ENCODE measurements around the gene B4GALT1.
"Not testable (repeated sequence)": the region's sequence is repeated elsewhere in the genome, so short reads cannot be mapped to it uniquely, and the experiment has no call there.

B4GALT1 gene

GRCh38 chr9:33161589-33162132 is 5.5 kb downstream of the B4GALT1 start:
- no peak for DNase-seq

- DNase-seq: no peak
Measured at GRCh38 chr9:33161011-33161588, 6.0 kb downstream of the B4GALT1 start.

GRCh38 chr9:33160446-33160845 is 6.7 kb downstream of the B4GALT1 start:
- DNase-seq: not testable (repeated sequence)

GRCh38 chr9:33159777-33160127 is 7.4 kb downstream of the B4GALT1 start:
- DNase-seq: no peak

- no peak for DNase-seq
Measured at GRCh38 chr9:33158843-33159776, 8.0 kb downstream of the B4GALT1 start.

DNA sequence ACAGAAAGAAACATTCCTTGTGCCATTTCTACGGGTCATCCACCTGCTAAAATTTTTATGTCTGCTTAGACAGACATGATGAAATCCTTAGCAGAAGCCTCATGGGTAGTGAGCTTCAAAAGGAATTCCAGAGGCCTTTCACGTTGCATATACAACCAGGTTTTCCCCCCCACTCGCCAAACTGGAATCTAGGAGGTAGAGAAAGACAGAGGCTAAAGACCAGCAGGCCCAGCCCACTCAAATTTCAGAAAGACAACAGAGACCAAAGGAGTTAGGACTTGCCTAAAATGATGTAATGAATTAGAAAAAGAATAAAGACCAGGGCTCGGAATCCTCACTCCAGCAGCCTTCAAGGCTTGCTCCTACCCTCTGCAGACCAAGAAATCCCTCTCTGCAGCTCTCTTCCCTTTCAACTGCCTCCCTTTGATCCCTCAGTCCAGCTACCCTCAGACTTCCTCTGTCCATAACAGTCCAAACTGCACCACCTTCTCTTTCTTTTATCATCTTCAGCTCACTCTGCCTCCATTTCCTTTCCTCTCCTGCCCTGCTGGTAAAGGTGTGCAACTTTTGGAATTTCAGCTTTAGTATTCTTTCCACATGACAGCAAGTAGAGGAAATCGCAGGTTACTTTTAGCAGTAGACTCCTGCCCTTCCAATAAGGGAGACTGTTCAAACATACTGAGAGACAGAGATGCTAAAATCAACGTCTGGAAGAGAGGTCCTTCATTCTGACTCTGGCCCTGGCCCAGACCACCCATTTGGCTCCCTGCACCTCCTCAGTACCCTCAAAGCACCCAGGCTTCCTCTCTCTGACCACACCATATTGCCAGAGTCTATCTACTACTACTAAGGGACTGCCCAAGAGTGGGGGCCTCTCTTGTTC is 8.9 kb downstream of the B4GALT1 start:
- no peak for DNase-seq

DNA sequence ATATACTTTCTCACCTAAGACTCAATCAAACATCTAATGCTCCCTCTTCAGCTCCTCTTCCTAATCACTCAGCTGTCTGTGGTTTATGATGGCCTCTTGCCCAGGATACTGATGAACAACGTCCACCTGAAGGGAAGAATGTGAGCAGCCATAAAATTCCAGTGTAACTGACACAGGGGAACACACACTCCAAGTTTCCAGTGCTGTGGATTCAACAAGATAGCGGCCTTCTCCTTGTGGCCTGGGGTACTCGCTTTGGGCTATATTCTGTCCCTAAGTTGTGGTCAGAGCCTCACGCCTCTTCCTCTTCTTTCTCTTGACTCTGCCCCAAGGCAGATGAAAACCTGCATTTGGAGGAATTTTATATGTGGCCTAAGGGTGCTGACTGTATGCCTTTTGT is 11.7 kb downstream of the B4GALT1 start:
- DNase-seq: no peak

- no peak for DNase-seq
Measured at GRCh38 chr9:33154371-33154770, 12.8 kb downstream of the B4GALT1 start.

DNA sequence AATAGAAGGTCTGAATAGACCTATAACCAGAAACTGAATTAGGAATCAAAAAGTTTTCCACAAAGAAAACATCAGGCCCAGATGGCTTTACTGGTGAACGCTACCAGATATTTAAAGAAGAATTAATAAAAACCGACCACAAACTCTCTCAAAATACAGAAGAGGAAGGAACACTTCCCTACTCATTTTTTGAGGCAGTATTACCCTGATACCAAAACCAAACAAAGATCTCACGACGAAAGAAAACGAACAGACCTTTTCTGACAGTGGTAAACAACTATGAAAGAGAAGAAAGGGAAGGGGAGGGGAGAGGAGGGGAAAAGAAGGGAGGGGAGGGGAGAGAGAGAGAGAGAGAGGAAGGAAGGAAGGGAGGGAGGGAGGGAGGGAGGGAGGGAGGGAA is 13.5 kb downstream of the B4GALT1 start:
- no peak for DNase-seq

DNA sequence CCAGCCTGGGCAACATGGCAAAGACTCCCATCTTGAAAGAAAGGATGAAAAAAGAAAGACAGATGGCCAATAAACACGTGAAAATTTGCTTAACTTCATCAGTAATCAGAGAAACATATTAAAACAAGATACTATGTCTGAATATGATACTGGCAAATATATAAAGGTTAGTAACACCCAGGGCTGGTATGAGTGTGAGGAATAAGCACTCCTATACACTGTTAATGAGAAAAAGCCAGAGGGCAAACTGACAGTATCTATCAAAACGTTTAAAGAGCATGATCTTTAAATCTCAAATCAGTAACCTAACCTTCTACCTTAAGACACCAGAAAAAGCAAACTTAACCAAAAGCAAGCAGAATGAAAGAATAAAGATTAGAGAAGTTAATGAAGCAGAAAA is 14.1 kb downstream of the B4GALT1 start:
- DNase-seq: no peak

- DNase-seq: no peak
Measured at GRCh38 chr9:33151601-33152000, 15.5 kb downstream of the B4GALT1 start.

GRCh38 chr9:33151007-33151557 is 16.1 kb downstream of the B4GALT1 start:
- DNase-seq: no peak

DNA sequence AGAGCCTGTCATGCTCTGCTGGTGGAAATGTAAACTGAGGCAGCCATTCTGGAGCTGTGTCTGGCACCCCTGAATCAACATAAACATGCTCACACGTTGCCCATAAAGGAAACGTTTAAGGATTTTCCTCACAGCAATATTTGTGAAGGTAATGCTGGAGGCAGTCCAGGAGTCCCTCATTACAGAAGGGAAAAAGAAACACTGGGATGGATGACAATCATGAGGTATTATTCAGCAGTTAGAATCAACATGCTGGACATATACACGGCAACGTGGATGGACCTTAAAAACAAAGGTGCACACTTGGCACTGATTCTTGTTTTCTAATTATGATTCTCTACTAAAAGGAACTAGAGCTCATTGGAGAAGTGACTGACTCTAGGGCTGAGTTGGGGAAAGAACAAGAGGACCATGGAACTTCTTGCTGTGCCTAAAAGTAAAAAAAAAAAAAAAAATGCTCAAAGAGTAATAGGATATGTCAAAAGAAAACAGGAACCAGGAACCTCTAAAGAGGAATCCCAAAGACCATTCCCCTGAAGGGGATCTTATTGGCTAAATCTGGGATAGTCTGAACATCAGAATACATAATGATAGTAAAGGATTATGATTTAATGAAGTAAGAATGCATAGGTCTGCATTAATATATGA is 18.6 kb downstream of the B4GALT1 start:
- no peak for DNase-seq

GRCh38 chr9:33147416-33148169 is 19.5 kb downstream of the B4GALT1 start:
- DNase-seq: no peak

DNA sequence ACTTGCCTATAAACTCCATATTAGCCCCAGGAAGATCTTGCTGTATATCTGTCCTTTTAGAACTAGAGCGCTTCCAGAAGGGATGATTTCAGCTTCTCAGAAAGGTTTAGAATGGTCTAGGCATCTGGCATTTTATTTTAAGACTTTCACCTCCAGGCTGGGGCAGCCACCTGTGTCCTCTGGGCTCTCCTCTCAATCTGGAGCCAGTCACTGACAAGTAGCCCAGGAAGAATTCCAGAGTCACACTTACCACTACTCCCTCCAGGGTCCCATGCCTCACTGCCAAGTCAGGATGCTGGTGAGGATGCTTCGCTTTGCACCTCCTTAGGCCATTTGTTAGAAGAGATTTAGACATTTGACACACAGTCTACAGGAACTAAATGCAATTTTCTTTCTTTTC is 20.8 kb downstream of the B4GALT1 start:
- no peak for DNase-seq

GRCh38 chr9:33144551-33144950 is 22.6 kb downstream of the B4GALT1 start:
- no peak for DNase-seq

DNA sequence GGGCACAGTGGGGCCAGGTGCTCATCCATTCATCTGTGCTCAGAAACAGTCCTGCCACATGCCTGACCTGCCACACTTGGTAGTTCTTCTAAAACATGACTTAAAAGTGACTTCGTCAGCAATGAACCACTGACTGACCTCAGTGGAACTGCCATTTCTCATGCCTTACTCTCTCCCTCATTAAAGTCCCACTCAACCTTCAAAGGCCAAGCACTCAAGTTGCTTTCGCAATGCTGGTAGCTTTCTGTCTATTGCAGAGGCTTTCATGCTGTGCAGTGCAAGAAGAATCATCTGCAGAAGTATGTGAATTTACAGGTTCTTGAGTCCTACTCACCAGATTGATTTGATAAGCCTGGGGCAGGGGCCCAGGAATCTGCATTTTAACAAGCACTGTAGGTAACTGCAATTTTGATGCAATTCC is 23.9 kb downstream of the B4GALT1 start:
- no peak for DNase-seq

DNA sequence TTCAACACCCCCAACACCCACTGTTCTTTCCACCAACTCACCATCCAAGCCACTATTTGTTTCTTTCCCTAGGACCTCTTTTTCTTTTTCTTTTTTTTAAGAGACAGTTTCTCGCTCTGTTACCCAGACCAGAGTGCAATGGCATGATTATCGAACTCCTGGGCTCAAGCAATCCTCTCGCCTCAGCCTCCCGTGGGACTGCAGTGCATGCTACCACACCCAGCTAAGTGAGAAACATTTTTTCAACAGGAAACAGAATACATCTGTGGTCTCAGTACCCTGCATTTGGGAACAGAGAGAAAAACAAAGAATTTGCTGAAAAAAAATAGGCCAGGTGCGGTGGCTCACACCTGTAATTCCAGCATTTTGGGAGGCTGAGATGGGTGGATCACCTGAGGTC is 24.6 kb downstream of the B4GALT1 start:
- DNase-seq: no peak

DNA sequence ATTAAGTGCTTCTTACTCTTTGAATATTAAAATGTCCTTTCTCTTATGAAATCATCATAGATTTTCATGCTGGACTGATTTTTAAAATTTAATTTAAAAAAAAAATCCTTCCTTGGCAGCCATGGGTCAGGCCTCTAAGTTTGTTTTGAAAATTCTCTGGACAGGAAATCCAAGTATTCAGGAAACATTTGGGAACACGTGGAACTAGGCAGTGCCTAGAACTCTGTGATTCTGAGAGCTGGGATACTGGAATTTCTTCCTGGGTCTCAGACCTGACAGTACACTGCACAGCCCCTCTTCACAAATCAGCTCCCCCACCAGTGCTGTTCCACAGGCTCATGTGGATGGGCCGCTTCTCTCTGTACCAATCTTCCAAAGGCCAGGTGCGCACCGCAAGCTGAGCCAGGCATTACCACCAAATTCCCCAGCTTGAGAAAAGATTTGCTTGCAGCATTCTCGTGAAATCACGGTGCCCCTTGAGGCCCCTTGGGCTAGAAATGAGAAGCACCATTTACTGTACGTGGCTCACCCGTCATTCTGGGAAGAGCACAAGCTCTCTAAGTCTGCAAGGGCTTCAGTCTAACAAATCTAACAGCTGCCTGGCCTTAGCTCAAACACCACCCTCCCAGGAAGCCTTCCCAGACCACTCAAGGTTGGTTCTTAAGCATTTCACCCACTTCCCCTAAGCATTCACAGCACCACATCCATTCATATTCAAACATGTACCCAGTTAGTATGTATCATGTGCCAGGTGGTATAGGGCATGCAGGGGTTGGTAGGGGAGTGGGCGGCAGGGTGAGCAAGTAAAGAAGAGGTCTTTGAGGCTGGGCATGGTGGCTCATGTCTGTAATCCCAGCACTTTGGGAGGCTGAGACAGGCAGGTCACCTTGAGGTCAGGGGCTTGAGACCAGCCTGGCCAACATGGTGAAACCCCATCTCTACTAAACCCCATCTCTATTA is 26.5 kb downstream of the B4GALT1 start:
- no peak for DNase-seq
